ENCODE measurements around the gene MOGAT2.

DNA sequence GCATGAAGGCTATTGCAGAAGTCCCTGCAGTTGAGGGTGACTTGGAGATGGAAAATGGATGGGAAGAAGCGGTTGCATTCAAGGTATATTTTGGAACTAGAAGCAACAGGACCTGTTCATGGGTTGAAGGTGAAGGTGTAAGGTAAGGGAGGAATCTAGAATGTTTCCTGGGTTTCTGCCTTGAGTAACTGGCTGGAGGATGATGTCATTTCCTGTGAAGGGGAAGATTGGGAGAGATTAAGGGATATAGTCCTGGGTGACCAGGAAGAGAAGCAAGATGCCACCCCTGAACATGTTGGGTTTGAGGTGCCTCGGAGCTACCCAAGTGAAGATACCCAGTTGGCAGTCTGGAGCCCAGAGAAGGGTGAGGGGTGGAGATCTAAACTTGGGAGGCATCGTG lies 12.1 kb upstream of the MOGAT2 start:
- TF ChIP-seq CTCF (IDR thresholded peaks at IDR 0.05 in 2 of 3, conservative IDR thresholded peaks at IDR 0.05 in 1 of 3; ENCODE audit: borderline replicate concordance in 1 of 3, insufficient read depth in 1 of 3, low read depth in 2 of 3, low read length in 2 of 3) (no peak), SIN3A (IDR thresholded peaks at IDR 0.05; ENCODE audit: low read depth) (no peak), POLR2A (IDR thresholded peaks at IDR 0.05; ENCODE audit: borderline replicate concordance, extremely low read depth, insufficient read depth, insufficient read length) (no peak), EGR1 (IDR thresholded peaks at IDR 0.05; ENCODE audit: low read depth) (no peak), SP1 (IDR thresholded peaks at IDR 0.05; ENCODE audit: low read depth) (no peak), MAX (IDR thresholded peaks at IDR 0.05) (no peak), JUND (IDR thresholded peaks at IDR 0.05) (no peak), POLR2AphosphoS5 (IDR thresholded peaks at IDR 0.05; ENCODE audit: low read depth, low read length) (no peak), ZNF274 (IDR thresholded peaks at IDR 0.05; ENCODE audit: low read depth, low read length) (no peak), YY1 (IDR thresholded peaks at IDR 0.05; ENCODE audit: extremely low read depth, insufficient replicate concordance, low read depth, low read length) (no peak)
- TF ChIP-seq, protein P1, sequence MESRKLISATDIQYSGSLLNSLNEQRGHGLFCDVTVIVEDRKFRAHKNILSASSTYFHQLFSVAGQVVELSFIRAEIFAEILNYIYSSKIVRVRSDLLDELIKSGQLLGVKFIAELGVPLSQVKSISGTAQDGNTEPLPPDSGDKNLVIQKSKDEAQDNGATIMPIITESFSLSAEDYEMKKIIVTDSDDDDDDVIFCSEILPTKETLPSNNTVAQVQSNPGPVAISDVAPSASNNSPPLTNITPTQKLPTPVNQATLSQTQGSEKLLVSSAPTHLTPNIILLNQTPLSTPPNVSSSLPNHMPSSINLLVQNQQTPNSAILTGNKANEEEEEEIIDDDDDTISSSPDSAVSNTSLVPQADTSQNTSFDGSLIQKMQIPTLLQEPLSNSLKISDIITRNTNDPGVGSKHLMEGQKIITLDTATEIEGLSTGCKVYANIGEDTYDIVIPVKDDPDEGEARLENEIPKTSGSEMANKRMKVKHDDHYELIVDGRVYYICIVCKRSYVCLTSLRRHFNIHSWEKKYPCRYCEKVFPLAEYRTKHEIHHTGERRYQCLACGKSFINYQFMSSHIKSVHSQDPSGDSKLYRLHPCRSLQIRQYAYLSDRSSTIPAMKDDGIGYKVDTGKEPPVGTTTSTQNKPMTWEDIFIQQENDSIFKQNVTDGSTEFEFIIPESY (IDR thresholded peaks at IDR 0.05; ENCODE audit: extremely low read depth, insufficient replicate concordance, low read length), result no peak
- TF ChIP-seq, protein P2, sequence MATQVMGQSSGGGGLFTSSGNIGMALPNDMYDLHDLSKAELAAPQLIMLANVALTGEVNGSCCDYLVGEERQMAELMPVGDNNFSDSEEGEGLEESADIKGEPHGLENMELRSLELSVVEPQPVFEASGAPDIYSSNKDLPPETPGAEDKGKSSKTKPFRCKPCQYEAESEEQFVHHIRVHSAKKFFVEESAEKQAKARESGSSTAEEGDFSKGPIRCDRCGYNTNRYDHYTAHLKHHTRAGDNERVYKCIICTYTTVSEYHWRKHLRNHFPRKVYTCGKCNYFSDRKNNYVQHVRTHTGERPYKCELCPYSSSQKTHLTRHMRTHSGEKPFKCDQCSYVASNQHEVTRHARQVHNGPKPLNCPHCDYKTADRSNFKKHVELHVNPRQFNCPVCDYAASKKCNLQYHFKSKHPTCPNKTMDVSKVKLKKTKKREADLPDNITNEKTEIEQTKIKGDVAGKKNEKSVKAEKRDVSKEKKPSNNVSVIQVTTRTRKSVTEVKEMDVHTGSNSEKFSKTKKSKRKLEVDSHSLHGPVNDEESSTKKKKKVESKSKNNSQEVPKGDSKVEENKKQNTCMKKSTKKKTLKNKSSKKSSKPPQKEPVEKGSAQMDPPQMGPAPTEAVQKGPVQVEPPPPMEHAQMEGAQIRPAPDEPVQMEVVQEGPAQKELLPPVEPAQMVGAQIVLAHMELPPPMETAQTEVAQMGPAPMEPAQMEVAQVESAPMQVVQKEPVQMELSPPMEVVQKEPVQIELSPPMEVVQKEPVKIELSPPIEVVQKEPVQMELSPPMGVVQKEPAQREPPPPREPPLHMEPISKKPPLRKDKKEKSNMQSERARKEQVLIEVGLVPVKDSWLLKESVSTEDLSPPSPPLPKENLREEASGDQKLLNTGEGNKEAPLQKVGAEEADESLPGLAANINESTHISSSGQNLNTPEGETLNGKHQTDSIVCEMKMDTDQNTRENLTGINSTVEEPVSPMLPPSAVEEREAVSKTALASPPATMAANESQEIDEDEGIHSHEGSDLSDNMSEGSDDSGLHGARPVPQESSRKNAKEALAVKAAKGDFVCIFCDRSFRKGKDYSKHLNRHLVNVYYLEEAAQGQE (IDR thresholded peaks at IDR 0.05; ENCODE audit: low read depth), result no peak
